WTC11 (cell line): ENCODE data around the gene STK24. TPM values are rescaled to one million over a fixed set of nuclear protein-coding genes. Genes with fewer than 3 reads are reported as not detected.
"Not testable (repeated sequence)": the region's sequence is repeated elsewhere in the genome, so short reads cannot be mapped to it uniquely, and the experiment has no call there.

Experiments
- ATAC-seq: fragments of 200-7000 bp; cut with Tn5 transposase; 2 replicates; pipeline ENCODE4 v1.10.0; 2021; ENCODE audit warnings: mild to moderate bottlenecking, moderate library complexity
- CTCF ChIA-PET: fragments of 300-600 bp; sonication (Branson Sonifier 250); formaldehyde crosslinking; loops from one replicate; lab custom pipeline; 2021; ENCODE audit warnings: antibody characterized with exemption; lab: Charles Lee
- POLR2A ChIA-PET: fragments of 350-600 bp; sonication (Branson Sonifier 250); formaldehyde crosslinking; loops from one replicate; lab custom pipeline; 2021; ENCODE audit warnings: antibody characterized with exemption; lab: Charles Lee
- DNase-seq: peaks from one replicate; pipeline ENCODE4 v3.0.0; 2021; ENCODE audit warnings: low spot score
- H3K27ac Mint-ChIP-seq: 2 replicates; pipeline ENCODE4 v1.8.0; 2021; ENCODE audit warnings: mixed read lengths
- H3K27me3 Mint-ChIP-seq: 2 replicates; pipeline ENCODE4 v1.8.0; 2021; ENCODE audit warnings: low read depth, mild to moderate bottlenecking, moderate library complexity, mixed read lengths
- H3K36me3 Mint-ChIP-seq: 2 replicates; pipeline ENCODE4 v1.8.0; 2021; ENCODE audit warnings: mixed read lengths
- H3K4me1 Mint-ChIP-seq: 2 replicates; pipeline ENCODE4 v1.8.0; 2022; ENCODE audit warnings: mixed read lengths
- H3K4me3 Mint-ChIP-seq: 2 replicates; pipeline ENCODE4 v1.8.0; 2021; ENCODE audit warnings: mild to moderate bottlenecking, moderate library complexity, mixed read lengths
- H3K9me3 Mint-ChIP-seq: 2 replicates; pipeline ENCODE4 v1.8.0; 2021; ENCODE audit warnings: mixed read lengths
- CREB1 ChIP-seq: sonication (generic); formaldehyde crosslinking; IDR thresholded peaks from 2 replicates; pipeline ENCODE4 v1.8.0; 2023; ENCODE audit warnings: mild to moderate bottlenecking, missing genetic modification reagents
- FOXK1 ChIP-seq: sonication (generic); formaldehyde crosslinking; IDR thresholded peaks from 2 replicates; pipeline ENCODE4 v1.8.0; 2022; ENCODE audit warnings: mild to moderate bottlenecking, moderate library complexity, missing genetic modification reagents
- PRRX2 ChIP-seq: fragments of 250-450 bp; sonication (Bioruptor Pico); IDR thresholded peaks from 2 replicates; pipeline ENCODE4 v1.8.0; 2021; ENCODE audit warnings: mild to moderate bottlenecking
- RELA ChIP-seq: sonication (generic); formaldehyde crosslinking; IDR thresholded peaks from 2 replicates; pipeline ENCODE4 v1.8.1; 2022; ENCODE audit warnings: missing genetic modification reagents, mild to moderate bottlenecking, borderline replicate concordance
- SMAD4 ChIP-seq: sonication (generic); formaldehyde crosslinking; IDR thresholded peaks from 2 replicates; pipeline ENCODE4 v1.8.0; 2022; ENCODE audit warnings: mild to moderate bottlenecking, missing genetic modification reagents
- TCF7 ChIP-seq: sonication (generic); formaldehyde crosslinking; IDR thresholded peaks from 2 replicates; pipeline ENCODE4 v1.8.0; 2022; ENCODE audit warnings: mild to moderate bottlenecking, low read depth, missing genetic modification reagents, moderate library complexity
- ZNF121 ChIP-seq: sonication (generic); formaldehyde crosslinking; IDR thresholded peaks from 2 replicates; pipeline ENCODE4 v1.8.0; 2023; ENCODE audit warnings: missing genetic modification reagents
- ZNF138 ChIP-seq: sonication (generic); formaldehyde crosslinking; conservative IDR thresholded peaks from 2 replicates; pipeline ENCODE4 v1.8.1; 2022; ENCODE audit warnings: mild to moderate bottlenecking, moderate library complexity, missing genetic modification reagents
- ZNF317 ChIP-seq: sonication (generic); formaldehyde crosslinking; IDR thresholded peaks from 2 replicates; pipeline ENCODE4 v1.8.1; 2023; ENCODE audit warnings: low read depth, mild to moderate bottlenecking, moderate library complexity, missing genetic modification reagents, borderline replicate concordance
- ZNF423 ChIP-seq: fragments of 250-450 bp; sonication (Bioruptor Pico); IDR thresholded peaks from 2 replicates; pipeline ENCODE4 v2.1.2; 2022; ENCODE audit warnings: mild to moderate bottlenecking, moderate library complexity
- total RNA-seq: library from RNA; stranded (reverse); gene quantifications from 3 replicates; pipeline ENCODE4 v1.2.3, GENCODE V29; 2021
- TF ChIP-seq, protein P1 (sequence below): sonication (generic); formaldehyde crosslinking; IDR thresholded peaks from 2 replicates; pipeline ENCODE4 v1.8.1; 2022; ENCODE audit warnings: missing genetic modification reagents, borderline replicate concordance
- TF ChIP-seq, protein P2 (sequence below): sonication (generic); formaldehyde crosslinking; IDR thresholded peaks from 2 replicates; pipeline ENCODE4 v1.8.0; 2022; ENCODE audit warnings: mild to moderate bottlenecking, missing genetic modification reagents
- TF ChIP-seq, protein P3 (sequence below): sonication (generic); formaldehyde crosslinking; IDR thresholded peaks from 2 replicates; pipeline ENCODE4 v1.8.1; 2023; ENCODE audit warnings: mild to moderate bottlenecking, missing genetic modification reagents, moderate library complexity
- TF ChIP-seq, protein P4 (sequence below): sonication (generic); formaldehyde crosslinking; IDR thresholded peaks from 2 replicates; pipeline ENCODE4 v1.8.0; 2022; ENCODE audit warnings: missing genetic modification reagents
- TF ChIP-seq, protein P5 (sequence below): sonication (generic); formaldehyde crosslinking; IDR thresholded peaks from 2 replicates; pipeline ENCODE4 v1.8.0; 2022; ENCODE audit warnings: mild to moderate bottlenecking, missing genetic modification reagents
- TF ChIP-seq, protein P6 (sequence below): sonication (generic); formaldehyde crosslinking; IDR thresholded peaks from 2 replicates; pipeline ENCODE4 v1.8.1; 2023; ENCODE audit warnings: mild to moderate bottlenecking, missing genetic modification reagents
- TF ChIP-seq, protein P7 (sequence below): sonication (generic); formaldehyde crosslinking; IDR thresholded peaks from 2 replicates; pipeline ENCODE4 v1.8.0; 2023; ENCODE audit warnings: missing genetic modification reagents, mild to moderate bottlenecking, borderline replicate concordance

Gene STK24
- total RNA-seq, 1 experiment from 2014 or later = 138 TPM

DNA sequence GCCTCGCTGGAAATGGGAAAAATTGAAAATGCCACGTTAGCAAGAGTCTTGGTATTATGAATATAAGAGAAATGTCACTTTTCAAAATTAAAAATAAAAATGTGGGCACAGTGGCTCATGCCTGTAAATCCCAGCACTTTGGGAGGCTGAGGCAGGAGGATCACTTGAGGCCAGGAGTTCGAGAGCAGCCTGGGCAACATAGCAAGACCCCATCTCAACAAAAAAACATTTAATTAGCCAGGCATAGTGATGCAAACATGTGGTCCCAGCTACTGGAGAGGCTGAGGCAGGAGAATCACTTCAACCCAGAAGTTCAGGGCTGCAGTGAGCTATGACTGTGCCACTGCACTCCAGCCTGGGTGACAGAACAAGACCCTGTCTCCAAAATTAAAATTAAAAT lies 163.6 kb downstream of the STK24 start:
- H3K9me3 Mint-ChIP-seq, H3K4me1 Mint-ChIP-seq, H3K4me3 Mint-ChIP-seq, ATAC-seq, DNase-seq, H3K27ac Mint-ChIP-seq, POLR2A ChIA-PET, H3K27me3 Mint-ChIP-seq: not testable (repeated sequence)
- H3K36me3 Mint-ChIP-seq = peaks cover 41% of the 10 kb centered on the region
- CTCF ChIA-PET = interaction anchor here (1.0 to 1.5 kb wide), 3 partner anchors 17 to 380 kb away, joined by 3 read pairs; no protein-coding TSS in a partner anchor
- peak; percentile 56; the same call in 1 of the 2 replicates for TF ChIP-seq ZNF121 (CRISPR knock-in tag)

DNA sequence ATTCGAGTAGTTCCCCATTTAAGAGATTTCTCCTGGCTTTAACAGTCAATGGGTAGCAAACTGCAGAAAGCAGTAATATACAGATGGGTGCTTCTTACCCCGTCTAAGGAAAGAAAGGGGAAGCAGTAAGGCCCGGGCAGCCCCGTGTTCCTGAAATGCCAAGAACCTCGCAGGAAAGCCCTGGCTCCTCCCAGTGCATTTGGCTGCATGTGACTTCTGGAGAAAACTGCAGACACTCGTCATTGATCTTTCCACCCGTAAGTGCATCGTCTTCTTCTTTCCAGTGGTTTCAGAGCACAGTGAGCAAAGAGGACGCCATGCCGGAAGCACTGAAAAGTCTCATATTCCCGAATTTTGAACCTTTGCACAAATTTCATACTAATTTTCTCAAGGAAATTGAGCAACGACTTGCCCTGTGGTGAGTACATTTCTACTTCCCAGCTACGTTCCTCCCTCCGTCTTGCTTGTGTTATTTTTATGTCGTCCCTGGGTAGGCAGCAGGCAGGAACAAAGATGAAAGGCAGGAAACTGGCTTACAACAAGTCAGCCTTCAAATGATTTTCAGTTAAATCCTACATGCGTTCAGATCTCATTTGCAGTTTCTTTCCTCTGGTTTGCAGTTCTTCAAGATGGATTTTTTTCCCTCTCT lies 165.2 kb downstream of the STK24 start:
- Mint-ChIP-seq H3K27me3 (no peaks in the 10 kb centered on the region), H3K9me3 (no peaks in the 10 kb centered on the region), H3K36me3 (peaks cover 37% of the 10 kb centered on the region), H3K27ac (peak overlapping the region; percentile 5; the same call in 1 of the 2 replicates), H3K4me3 (no peak overlapping the region)
- CTCF ChIA-PET = no interaction called here
- ATAC-seq = no peak
- no peak for DNase-seq
- TF ChIP-seq, protein P1, sequence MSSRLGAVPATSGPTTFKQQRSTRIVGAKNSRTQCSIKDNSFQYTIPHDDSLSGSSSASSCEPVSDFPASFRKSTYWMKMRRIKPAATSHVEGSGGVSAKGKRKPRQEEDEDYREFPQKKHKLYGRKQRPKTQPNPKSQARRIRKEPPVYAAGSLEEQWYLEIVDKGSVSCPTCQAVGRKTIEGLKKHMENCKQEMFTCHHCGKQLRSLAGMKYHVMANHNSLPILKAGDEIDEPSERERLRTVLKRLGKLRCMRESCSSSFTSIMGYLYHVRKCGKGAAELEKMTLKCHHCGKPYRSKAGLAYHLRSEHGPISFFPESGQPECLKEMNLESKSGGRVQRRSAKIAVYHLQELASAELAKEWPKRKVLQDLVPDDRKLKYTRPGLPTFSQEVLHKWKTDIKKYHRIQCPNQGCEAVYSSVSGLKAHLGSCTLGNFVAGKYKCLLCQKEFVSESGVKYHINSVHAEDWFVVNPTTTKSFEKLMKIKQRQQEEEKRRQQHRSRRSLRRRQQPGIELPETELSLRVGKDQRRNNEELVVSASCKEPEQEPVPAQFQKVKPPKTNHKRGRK (CRISPR knock-in tag) = no peak
- TF ChIP-seq, protein P2, sequence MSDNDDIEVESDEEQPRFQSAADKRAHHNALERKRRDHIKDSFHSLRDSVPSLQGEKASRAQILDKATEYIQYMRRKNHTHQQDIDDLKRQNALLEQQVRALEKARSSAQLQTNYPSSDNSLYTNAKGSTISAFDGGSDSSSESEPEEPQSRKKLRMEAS (CRISPR knock-in tag) = no peak
- TF ChIP-seq TCF7 (no peak), CREB1 (CRISPR knock-in tag) (no peak), ZNF317 (no peak), ZNF138 (CRISPR knock-in tag) (no peak), SMAD4 (CRISPR knock-in tag) (no peak), ZNF423 (CRISPR knock-in tag) (no peak)
- TF ChIP-seq, protein P3, sequence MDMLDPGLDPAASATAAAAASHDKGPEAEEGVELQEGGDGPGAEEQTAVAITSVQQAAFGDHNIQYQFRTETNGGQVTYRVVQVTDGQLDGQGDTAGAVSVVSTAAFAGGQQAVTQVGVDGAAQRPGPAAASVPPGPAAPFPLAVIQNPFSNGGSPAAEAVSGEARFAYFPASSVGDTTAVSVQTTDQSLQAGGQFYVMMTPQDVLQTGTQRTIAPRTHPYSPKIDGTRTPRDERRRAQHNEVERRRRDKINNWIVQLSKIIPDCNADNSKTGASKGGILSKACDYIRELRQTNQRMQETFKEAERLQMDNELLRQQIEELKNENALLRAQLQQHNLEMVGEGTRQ = no peak
- TF ChIP-seq, all 79 proteins: peak for 0
- POLR2A ChIA-PET = no interaction called here
- no peaks in the 10 kb centered on the region for H3K4me1 Mint-ChIP-seq

DNA sequence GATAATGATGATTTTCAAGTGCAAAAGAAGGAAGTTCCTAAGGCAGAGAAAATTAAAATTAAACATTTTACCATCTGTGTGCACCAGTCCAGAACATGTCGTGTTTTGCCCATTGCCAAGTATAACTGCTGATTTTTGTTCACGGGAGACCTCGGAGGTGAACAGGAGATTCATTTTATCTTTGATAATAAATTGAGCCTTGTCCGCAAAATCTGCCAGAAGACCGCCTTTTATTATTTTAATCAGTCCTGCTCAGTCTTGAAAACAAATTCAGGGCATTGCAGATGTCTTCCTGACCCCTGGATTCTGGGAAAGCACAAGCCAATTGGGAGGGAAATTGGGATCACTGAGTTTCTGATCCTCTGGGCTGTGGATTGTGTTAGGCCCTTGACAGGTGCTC lies 165.9 kb downstream of the STK24 start:
- CTCF ChIA-PET = no interaction called here
- Mint-ChIP-seq H3K36me3 (peaks cover 31% of the 10 kb centered on the region), H3K4me1 (peaks cover 2% of the 10 kb centered on the region)
- TF ChIP-seq, protein P4, sequence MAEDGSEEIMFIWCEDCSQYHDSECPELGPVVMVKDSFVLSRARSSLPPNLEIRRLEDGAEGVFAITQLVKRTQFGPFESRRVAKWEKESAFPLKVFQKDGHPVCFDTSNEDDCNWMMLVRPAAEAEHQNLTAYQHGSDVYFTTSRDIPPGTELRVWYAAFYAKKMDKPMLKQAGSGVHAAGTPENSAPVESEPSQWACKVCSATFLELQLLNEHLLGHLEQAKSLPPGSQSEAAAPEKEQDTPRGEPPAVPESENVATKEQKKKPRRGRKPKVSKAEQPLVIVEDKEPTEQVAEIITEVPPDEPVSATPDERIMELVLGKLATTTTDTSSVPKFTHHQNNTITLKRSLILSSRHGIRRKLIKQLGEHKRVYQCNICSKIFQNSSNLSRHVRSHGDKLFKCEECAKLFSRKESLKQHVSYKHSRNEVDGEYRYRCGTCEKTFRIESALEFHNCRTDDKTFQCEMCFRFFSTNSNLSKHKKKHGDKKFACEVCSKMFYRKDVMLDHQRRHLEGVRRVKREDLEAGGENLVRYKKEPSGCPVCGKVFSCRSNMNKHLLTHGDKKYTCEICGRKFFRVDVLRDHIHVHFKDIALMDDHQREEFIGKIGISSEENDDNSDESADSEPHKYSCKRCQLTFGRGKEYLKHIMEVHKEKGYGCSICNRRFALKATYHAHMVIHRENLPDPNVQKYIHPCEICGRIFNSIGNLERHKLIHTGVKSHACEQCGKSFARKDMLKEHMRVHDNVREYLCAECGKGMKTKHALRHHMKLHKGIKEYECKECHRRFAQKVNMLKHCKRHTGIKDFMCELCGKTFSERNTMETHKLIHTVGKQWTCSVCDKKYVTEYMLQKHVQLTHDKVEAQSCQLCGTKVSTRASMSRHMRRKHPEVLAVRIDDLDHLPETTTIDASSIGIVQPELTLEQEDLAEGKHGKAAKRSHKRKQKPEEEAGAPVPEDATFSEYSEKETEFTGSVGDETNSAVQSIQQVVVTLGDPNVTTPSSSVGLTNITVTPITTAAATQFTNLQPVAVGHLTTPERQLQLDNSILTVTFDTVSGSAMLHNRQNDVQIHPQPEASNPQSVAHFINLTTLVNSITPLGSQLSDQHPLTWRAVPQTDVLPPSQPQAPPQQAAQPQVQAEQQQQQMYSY = no peak
- no peak for TF ChIP-seq PRRX2 (CRISPR knock-in tag)
- TF ChIP-seq, protein P5, sequence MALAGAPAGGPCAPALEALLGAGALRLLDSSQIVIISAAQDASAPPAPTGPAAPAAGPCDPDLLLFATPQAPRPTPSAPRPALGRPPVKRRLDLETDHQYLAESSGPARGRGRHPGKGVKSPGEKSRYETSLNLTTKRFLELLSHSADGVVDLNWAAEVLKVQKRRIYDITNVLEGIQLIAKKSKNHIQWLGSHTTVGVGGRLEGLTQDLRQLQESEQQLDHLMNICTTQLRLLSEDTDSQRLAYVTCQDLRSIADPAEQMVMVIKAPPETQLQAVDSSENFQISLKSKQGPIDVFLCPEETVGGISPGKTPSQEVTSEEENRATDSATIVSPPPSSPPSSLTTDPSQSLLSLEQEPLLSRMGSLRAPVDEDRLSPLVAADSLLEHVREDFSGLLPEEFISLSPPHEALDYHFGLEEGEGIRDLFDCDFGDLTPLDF (CRISPR knock-in tag) = no peak
- no peak for TF ChIP-seq SMAD4 (CRISPR knock-in tag)
- TF ChIP-seq, protein P6, sequence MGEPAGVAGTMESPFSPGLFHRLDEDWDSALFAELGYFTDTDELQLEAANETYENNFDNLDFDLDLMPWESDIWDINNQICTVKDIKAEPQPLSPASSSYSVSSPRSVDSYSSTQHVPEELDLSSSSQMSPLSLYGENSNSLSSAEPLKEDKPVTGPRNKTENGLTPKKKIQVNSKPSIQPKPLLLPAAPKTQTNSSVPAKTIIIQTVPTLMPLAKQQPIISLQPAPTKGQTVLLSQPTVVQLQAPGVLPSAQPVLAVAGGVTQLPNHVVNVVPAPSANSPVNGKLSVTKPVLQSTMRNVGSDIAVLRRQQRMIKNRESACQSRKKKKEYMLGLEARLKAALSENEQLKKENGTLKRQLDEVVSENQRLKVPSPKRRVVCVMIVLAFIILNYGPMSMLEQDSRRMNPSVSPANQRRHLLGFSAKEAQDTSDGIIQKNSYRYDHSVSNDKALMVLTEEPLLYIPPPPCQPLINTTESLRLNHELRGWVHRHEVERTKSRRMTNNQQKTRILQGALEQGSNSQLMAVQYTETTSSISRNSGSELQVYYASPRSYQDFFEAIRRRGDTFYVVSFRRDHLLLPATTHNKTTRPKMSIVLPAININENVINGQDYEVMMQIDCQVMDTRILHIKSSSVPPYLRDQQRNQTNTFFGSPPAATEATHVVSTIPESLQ (CRISPR knock-in tag) = no peak
- no peak for TF ChIP-seq RELA (CRISPR knock-in tag)
- TF ChIP-seq, protein P7, sequence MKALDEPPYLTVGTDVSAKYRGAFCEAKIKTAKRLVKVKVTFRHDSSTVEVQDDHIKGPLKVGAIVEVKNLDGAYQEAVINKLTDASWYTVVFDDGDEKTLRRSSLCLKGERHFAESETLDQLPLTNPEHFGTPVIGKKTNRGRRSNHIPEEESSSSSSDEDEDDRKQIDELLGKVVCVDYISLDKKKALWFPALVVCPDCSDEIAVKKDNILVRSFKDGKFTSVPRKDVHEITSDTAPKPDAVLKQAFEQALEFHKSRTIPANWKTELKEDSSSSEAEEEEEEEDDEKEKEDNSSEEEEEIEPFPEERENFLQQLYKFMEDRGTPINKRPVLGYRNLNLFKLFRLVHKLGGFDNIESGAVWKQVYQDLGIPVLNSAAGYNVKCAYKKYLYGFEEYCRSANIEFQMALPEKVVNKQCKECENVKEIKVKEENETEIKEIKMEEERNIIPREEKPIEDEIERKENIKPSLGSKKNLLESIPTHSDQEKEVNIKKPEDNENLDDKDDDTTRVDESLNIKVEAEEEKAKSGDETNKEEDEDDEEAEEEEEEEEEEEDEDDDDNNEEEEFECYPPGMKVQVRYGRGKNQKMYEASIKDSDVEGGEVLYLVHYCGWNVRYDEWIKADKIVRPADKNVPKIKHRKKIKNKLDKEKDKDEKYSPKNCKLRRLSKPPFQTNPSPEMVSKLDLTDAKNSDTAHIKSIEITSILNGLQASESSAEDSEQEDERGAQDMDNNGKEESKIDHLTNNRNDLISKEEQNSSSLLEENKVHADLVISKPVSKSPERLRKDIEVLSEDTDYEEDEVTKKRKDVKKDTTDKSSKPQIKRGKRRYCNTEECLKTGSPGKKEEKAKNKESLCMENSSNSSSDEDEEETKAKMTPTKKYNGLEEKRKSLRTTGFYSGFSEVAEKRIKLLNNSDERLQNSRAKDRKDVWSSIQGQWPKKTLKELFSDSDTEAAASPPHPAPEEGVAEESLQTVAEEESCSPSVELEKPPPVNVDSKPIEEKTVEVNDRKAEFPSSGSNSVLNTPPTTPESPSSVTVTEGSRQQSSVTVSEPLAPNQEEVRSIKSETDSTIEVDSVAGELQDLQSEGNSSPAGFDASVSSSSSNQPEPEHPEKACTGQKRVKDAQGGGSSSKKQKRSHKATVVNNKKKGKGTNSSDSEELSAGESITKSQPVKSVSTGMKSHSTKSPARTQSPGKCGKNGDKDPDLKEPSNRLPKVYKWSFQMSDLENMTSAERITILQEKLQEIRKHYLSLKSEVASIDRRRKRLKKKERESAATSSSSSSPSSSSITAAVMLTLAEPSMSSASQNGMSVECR = no peak
- no peak for TF ChIP-seq ZNF121 (CRISPR knock-in tag)
- no peak for TF ChIP-seq FOXK1

More for the DNA sequence above, 165.9 kb downstream of the STK24 start:
- Mint-ChIP-seq H3K4me3 (no peak overlapping the region), H3K27me3 (no peaks in the 10 kb centered on the region), H3K9me3 (no peaks in the 10 kb centered on the region), H3K27ac (0 out of 2 replicates have a peak overlapping the region, but pooled peaks have one; percentile 67)
- ATAC-seq = no peak
- DNase-seq = no peak
- POLR2A ChIA-PET = no interaction called here
